Nephron progenitor cell (in vitro differentiated cells): ENCODE data around the gene TDRD3.

Experiments
- DNase-seq: peaks from one replicate; pipeline ENCODE4 v3.0.0; 2021
- H3K27ac Mint-ChIP-seq: 2 replicates; pipeline ENCODE4 v1.8.0; 2021; ENCODE audit warnings: mild to moderate bottlenecking, moderate library complexity, mixed read lengths
- H3K27me3 Mint-ChIP-seq: 2 replicates; pipeline ENCODE4 v1.8.0; 2021; ENCODE audit warnings: mild to moderate bottlenecking, low read depth, mixed read lengths; ENCODE audit not compliant: poor library complexity
- H3K36me3 Mint-ChIP-seq: 2 replicates; pipeline ENCODE4 v1.8.0; 2021; ENCODE audit warnings: low read depth, mixed read lengths
- H3K4me1 Mint-ChIP-seq: 2 replicates; pipeline ENCODE4 v1.8.0; 2021; ENCODE audit warnings: mixed read lengths
- H3K4me3 Mint-ChIP-seq: 2 replicates; pipeline ENCODE4 v1.8.0; 2021; ENCODE audit warnings: mild to moderate bottlenecking, moderate library complexity, mixed read lengths
- H3K9me3 Mint-ChIP-seq: 2 replicates; pipeline ENCODE4 v1.8.0; 2021; ENCODE audit warnings: mild to moderate bottlenecking, moderate library complexity, mixed read lengths
- TF ChIP-seq, protein P1 (sequence below): fragments of 200-600 bp; sonication (generic); IDR thresholded peaks from 2 replicates; pipeline ENCODE4 v1.5.0; 2021; ENCODE audit warnings: antibody characterized with exemption

Gene TDRD3

DNA sequence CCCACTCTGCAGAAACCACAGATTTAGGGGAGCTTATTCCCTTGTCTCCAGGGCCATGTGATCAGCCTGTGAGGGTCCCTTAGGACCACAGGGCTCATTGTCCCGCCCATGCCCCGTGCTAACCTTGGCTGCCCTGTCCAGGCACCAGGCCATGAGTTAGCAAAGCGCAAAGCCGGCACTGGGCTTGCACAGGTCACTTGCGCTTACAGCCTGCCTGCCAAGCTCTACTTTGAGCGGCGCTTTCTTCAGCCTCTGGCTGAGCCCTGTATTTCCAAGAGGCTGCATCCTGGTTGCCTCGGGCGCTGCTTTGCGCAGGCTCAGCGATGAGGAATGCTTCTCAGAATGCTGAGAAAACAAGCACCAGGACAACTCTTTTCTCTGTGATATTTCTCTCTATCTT is 188.0 kb downstream of the TDRD3 start:
- peak; percentile 7 for DNase-seq
- TF ChIP-seq, protein P1, sequence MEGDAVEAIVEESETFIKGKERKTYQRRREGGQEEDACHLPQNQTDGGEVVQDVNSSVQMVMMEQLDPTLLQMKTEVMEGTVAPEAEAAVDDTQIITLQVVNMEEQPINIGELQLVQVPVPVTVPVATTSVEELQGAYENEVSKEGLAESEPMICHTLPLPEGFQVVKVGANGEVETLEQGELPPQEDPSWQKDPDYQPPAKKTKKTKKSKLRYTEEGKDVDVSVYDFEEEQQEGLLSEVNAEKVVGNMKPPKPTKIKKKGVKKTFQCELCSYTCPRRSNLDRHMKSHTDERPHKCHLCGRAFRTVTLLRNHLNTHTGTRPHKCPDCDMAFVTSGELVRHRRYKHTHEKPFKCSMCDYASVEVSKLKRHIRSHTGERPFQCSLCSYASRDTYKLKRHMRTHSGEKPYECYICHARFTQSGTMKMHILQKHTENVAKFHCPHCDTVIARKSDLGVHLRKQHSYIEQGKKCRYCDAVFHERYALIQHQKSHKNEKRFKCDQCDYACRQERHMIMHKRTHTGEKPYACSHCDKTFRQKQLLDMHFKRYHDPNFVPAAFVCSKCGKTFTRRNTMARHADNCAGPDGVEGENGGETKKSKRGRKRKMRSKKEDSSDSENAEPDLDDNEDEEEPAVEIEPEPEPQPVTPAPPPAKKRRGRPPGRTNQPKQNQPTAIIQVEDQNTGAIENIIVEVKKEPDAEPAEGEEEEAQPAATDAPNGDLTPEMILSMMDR = no peak
- Mint-ChIP-seq H3K9me3 (peaks cover 27% of the 10 kb centered on the region), H3K4me3 (no peak overlapping the region), H3K27ac (no peak overlapping the region), H3K4me1 (peaks cover 18% of the 10 kb centered on the region), H3K36me3 (peaks cover 13% of the 10 kb centered on the region), H3K27me3 (peaks cover 2% of the 10 kb centered on the region)

DNA sequence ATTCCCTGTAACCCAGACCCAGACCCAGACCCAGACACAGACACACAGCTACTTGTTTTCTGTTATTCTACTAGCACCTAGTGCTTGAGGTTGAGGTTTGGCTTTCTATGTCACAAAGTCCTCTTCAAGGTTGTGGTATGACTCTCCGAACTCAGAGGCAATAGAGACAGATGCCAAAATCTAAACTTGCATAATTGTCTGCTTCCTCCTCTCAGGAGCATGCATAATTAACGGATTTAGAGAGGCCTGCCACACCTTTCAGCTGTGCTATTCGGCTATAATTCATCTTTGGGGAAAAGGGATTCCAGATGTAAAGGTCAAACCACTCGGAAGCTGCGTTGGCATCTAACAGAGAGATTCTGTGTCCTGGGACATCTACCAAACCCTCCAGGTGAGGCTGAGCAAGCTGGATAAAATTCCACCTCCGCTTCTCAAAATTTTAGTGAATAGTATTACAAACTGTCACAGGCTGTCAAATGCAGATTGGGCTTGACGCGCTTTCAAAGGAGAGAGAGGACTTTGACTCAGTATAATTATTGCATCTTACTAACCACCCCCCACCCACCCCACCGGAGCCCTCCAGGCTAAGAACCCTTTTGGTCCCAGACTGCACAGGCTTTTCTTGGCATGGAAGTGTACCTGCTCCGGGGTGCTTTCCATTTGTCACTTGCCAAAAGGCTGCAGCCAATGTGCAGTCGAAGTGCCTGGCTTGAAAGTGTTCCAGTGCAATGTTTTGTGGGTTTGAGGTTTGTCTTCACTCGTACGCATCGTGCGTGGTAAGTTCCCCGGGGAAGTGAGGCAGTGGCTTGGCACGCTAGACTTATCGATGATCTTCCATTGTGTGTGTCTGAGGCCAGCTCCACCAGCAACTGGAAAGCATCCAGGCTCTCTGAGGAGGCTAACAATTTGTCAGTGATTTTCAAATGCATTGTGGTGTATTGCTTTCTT is 194.1 kb downstream of the TDRD3 start:
- no peak overlapping the region for H3K4me3 Mint-ChIP-seq
- peaks cover 14% of the 10 kb centered on the region for H3K9me3 Mint-ChIP-seq
- TF ChIP-seq, protein P1 = no peak
- H3K27ac Mint-ChIP-seq = peak overlapping the region; percentile 83
- peaks cover 5% of the 10 kb centered on the region for H3K36me3 Mint-ChIP-seq
- DNase-seq = no peak
- H3K27me3 Mint-ChIP-seq = peaks cover 3% of the 10 kb centered on the region
- H3K4me1 Mint-ChIP-seq = peaks cover 10% of the 10 kb centered on the region

DNA sequence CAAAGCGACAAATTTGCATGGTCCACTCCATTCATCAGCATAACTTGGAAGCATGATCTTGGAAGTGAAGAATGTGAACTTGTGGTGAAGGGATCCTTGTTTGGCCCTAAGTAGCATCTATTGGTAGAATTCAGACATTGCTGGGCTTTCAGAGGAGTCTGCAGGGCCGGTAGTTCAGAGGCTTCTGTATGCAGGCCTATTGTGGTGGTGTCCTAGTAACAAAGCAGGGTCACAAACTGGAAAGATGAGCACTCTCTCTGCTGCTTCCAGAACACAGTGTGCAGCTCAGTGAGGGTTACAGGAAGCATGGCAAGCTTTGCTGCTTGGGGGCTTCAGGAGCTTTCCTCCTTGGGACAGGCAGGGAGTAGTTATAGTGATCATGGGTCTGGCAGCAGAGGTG is 206.0 kb downstream of the TDRD3 start:
- Mint-ChIP-seq H3K36me3 (no peaks in the 10 kb centered on the region), H3K27ac (no peak overlapping the region), H3K4me1 (no peaks in the 10 kb centered on the region), H3K9me3 (no peaks in the 10 kb centered on the region), H3K4me3 (no peak overlapping the region), H3K27me3 (peaks cover 4% of the 10 kb centered on the region)
- TF ChIP-seq, protein P1 = no peak
- DNase-seq = no peak

DNA sequence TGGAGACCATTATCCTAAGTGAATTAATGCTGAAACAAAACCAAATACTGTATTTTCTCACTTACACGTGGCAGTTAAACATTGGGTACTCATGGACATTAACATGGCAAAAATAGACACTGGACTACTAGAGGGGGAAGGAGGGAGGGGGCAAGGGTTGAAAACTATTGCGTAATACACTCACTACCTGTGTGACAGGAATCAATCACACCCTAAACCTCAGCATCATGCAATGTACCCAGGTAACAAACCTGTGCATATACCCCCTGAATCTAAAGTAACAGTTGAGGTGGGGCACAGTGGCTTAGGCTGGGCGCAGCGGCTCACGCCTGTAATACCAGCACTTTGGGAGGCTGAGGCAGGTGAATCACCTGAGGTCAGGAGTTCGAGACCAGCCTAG is 207.0 kb downstream of the TDRD3 start:
- DNase-seq = no peak
- H3K27me3 Mint-ChIP-seq = peaks cover 4% of the 10 kb centered on the region

DNA sequence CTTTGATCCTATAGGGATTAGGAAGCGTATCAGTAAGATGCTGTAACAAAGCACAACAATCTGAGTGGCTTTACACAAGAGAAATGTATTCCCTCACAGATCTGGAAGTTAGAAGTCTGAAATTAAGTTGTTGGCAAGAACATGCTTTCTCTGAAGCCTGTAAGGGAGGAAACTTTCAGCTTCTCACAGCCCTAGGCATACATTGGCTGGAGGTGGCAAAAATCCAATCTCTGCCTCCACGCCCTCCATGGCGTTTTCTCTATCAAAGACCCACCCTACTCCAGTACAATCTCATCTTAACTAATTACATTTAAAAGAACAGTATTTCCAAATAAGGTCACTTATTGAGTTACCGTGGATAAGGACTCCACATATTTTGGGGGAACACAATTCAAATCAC is 211.9 kb downstream of the TDRD3 start:
- no peak overlapping the region for H3K4me3 Mint-ChIP-seq
- no peak overlapping the region for H3K27ac Mint-ChIP-seq
- peaks cover 4% of the 10 kb centered on the region for H3K27me3 Mint-ChIP-seq
- no peak for DNase-seq
- peaks cover 15% of the 10 kb centered on the region for H3K4me1 Mint-ChIP-seq
- no peaks in the 10 kb centered on the region for H3K36me3 Mint-ChIP-seq
- TF ChIP-seq, protein P1 = no peak
- H3K9me3 Mint-ChIP-seq = no peaks in the 10 kb centered on the region

More for the DNA sequence above, 207.0 kb downstream of the TDRD3 start:
- Mint-ChIP-seq H3K4me3 (no peak overlapping the region), H3K9me3 (no peaks in the 10 kb centered on the region), H3K4me1 (no peaks in the 10 kb centered on the region), H3K27ac (no peak overlapping the region), H3K36me3 (no peaks in the 10 kb centered on the region)
- TF ChIP-seq, protein P1 = no peak

DNA sequence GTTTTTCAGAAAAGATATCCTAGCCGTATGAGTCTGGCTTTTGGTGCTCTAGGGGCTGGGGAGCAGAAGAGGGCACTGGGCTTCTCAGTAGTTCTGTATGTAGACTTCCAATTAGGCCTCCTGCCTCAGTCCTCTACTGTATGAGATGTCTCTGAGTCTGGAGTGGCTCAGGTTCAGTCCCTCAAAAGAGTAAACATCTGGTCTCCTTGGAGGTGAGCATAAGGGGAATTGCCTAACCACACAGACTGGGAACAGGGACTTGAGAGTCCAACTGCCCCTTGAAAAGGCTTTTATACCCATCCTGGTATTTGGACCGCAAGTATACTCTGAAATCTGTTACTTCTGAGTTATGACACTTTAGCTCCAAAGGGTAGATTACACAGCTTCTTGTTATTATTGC is 214.5 kb downstream of the TDRD3 start:
- Mint-ChIP-seq H3K4me1 (peaks cover 15% of the 10 kb centered on the region), H3K4me3 (no peak overlapping the region), H3K9me3 (no peaks in the 10 kb centered on the region), H3K27ac (no peak overlapping the region), H3K27me3 (peaks cover 4% of the 10 kb centered on the region), H3K36me3 (no peaks in the 10 kb centered on the region)
- TF ChIP-seq, protein P1 = no peak
- no peak for DNase-seq
